DMS153 treated with DMSO at 0.1 percent for 48 hours (cell line): Measurements from ENCODE around the gene DLX1.
"Not testable (repeated sequence)": the region's sequence is repeated elsewhere in the genome, so short reads cannot be mapped to it uniquely, and the experiment has no call there.

Experiments used
- DNase-seq: peaks from one replicate; lab custom pipeline; 2025; ENCODE audit not compliant: unreplicated experiment; lab: John Stamatoyannopoulos, UW

Gene DLX1

DNA sequence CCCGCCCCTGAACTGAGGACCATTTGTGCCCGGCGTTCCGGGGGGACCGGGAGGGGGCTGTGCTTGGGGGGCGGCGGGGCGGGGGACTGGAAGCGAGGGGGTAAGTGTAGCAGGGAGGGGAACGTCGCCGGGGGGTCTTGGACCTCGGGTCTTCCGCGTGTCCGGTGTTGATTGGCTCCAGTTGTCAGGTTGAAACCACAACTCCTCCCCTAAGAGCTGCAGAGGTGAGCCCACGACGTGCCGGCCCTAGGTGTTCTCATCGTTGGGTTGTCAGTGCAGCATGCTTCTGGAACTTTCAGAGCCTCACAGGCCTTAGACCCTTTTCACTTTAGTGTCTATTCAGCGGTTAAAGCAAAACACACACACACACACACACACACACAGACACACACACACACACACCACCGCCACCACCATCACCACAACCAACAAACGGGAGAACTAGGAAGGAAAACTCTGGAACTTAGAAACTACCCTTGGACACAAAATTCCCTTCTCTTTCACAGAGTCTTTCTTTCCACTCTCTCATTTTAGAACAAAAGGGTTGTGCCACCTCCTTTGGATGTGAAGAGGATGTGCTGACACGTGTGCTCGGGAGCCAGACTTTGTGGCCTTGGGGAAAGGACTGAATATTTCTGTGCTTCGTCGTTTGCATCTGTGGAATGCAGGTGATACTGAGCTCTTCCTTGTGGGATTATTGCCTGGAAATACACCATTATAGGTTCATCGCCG is 24.1 kb downstream of the DLX1 start:
- DNase-seq = no peak

DNA sequence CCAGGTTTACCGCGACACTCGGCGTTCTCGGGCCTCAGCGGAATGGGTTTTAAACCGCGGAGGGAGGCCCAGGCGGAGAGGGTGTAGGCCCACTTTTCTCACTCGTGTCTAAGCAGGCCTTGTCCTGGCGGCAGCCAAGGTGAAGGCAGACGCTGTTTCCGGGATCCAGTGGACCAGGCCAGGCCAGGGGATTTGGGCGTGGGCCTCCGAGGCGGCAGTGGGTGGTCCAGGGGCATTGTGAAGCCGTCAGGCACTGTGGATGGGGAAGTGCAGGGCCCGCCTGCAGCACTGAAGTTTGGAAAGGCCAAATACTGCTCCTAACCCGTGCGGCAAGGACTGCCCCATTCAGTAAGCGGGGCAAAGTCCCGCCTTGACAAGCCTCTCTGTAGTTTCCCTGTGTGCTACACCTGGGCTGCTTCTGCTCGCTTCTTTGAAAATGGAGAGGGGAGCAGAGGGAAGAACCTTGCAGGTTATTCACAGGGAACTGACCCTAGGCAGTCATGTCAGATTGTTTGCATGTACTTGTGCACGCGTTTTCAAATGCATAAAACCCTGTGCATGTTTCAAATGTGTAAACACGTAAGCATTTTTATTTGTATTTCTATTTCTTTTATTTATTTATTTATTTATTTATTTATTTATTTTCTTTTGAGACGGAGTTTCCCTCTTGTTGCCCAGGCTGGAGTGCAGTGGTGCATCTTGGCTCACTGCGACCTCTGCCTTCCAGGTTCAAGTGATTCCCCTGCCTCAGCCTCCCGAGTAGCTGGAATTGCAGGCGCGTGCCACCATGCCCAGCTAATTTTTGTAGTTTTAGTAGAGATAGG is 24.9 kb downstream of the DLX1 start:
- DNase-seq = no peak

DNA sequence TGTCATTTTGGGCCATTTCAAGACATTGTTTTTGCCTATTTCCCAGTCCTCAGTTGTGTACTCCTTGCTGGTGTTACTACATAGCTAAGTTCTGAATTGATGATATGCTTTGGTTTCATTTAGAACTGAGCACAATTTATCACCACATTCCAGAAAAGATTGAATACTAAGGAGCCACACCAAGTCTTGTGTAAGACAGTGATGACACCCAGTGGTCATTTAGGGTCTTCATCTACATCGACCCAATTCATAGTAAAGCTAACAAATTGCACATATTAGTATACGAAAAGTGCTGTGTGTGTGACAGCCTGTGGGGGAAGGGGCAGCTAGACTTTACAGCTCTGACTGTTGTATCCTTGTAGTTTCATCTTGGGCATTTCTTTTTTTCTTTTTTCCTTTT is 28.3 kb downstream of the DLX1 start:
- no peak for DNase-seq

DNA sequence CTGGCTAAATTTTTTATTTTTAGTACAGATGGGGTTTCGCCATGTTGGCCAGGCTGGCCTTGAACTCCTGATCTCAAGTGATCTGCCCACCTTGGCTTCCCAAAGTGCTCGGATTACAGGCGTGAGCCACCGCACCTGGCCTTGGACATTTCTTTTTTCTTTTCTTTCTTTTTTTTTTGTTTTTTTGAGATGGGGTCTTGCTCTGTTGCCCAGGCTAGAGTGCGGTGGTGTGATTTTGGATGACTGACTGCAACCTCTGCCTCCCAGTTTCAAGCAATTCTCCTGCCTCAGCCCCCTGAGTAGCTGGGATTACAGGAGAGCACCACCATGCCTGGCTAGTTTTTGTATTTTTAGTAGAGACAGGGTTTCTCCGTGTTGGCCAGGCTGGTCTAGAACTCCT is 28.9 kb downstream of the DLX1 start:
- not testable (repeated sequence) for DNase-seq

DNA sequence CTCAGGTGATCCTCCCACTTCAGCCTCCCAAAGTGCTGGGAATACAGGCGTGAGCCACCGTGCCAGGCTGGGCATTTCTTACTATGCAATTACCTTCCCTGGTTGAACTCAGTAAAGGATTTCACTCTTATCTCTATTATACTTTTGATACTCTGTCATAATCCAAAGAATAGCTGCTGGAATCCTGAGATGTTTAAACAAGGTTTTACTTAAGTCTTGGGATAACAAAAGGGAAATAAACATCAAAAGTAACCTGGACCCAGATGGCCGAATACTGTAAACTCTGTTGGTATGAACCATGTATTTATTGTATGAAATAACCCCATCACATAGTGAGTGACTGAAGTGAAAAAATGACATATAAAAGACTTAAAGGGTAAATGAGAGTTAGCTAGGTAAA is 29.3 kb downstream of the DLX1 start:
- no peak for DNase-seq

DNA sequence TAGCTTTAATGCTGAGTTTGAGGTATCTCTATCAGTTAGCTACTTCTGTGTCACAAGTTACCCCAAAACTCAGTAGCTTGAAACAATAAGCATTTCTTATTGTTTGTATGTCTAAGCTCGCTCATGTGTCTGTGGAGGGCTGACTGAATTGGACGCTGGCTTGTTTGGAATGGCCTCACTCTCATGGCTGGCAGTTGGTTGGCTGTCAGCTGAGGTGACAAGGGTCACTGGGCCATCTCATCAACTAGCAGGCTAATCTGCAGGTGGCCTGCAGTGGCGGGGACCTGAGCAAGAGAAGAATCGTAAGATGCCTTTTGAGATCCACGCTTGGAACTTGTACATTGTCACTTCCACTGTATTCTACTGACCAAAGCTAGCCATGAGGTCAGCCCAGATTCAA is 30.8 kb downstream of the DLX1 start:
- no peak for DNase-seq

DNA sequence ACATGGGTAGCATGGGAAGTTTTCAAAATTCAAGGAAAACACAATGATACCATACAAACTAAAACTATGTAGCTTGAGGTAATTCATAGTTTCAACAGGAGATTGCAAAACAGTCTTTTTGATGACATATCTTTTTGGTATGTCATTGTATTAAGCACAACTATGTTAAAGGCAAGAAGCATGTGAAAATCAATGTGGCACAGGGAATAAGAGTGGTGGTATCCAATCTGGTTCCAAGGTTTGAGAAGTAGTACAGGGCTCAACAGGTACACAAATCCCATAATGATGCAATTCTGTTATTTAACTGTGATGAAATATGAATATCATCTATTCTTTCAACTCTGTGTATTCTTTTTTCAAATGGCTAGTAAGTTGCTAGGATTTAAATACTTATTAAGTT is 33.8 kb downstream of the DLX1 start:
- DNase-seq = no peak

DNA sequence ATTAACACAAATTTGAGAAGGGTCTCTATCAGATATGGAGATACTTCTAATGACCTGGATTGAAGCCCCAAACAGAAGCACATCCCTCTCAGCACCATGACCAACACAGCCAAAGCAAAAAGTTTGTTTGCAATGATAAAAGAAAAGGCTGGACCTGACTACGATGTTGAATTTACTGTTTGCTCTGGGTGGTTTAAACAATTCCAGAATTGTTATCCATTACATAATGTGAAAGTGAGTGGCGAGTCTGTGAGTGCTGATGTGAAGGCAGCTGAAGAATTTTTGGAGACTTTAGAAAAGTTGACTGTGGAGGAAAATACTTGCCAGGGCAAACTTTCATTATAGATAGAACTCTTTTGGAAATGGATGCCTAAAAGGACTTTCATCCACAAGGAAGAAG is 34.8 kb downstream of the DLX1 start:
- no peak for DNase-seq

DNA sequence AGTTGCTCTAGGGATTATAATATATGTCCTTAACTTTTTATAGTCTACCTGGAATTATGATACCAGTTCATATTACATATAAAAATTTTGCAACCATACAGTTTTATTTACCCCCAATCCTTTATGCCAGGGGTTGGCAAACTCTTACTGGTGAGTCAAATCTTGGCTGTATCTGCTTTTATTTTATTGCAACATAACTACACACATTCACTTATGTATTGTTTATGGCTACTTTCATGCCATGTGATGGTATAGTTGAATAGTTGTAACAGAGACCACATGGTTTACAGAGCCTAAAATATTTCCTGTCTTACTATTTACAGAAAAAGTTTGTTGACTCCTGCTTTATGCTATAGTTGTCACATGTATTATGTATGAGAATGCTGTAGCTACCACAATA is 43.2 kb downstream of the DLX1 start:
- DNase-seq = no peak

DNA sequence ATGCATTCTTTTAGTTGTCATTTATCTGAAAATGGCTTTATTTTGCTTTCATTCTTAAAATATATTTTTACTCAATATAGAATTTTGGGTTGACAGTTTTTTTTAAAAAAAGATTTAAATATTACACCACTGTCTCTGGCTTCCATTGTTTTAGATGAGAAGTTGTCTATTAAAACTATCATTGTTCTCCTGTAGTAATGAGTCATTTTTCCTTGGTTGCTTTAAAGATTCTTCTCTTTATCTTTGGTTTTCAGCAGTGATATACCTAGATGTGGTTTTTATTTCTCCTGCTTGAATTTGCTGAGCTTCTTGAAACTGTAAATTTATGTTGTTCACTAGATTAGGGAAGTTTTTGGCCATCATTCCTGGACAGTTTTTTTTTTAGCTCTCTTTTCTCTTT is 44.1 kb downstream of the DLX1 start:
- no peak for DNase-seq

DNA sequence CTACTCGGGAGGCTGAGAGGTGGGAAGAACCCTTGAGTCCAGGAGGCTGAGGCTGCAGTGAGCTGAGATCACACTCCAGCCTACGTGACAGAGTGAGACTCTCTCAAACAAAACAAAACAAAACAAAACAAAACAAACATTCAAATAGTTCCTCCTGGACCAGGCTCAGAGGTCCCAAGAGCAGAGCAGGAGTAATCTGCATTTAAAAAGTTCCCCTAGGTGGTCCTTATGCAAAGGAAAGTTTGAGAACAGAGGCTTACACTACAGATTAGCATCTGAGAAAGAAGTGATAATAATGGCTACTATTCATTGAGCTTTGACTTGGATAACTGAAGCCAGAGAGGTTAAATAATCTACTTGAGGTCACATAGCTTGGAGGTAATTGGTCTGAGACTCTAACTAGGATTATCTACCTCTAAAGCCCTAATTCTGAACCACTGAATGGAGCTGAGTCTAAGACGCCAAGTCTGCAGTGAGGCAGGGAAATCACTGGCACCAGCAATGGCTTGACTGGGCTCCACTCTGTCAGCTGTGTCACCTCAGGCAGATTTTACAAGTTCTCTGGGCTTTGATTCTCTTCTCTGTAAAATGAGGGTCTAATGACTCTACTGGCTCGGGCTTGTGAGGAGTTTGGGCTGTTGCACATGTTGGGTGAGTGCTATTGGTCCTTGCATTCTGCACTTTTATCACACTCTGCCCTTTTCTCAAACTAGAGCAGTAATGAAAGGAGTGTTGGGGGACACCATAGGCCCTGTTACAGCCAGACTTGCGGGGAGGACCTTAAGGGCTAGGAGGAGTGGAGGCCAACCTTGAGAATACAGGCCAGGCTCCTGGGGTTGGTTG is 46.6 kb downstream of the DLX1 start:
- no peak for DNase-seq

DNA sequence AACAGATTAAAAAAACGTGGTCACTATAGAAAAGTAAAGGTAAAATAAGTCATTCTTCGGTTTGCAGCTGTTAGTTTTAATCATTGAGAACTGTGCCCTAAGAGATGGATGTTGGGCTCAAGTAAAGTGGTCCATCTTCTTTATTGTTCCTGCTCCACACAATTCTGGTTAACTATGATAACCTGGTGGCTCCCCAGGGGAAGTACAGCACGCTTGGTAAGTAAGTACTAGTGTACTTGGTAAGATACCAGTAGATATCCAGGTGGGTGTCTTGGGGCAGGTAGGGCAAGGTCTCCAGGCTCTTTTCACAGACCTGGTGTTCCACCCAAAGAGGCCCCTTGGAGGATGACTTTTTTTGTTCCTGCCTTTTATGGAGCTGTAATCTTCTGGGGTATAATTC is 49.0 kb downstream of the DLX1 start:
- no peak for DNase-seq

DNA sequence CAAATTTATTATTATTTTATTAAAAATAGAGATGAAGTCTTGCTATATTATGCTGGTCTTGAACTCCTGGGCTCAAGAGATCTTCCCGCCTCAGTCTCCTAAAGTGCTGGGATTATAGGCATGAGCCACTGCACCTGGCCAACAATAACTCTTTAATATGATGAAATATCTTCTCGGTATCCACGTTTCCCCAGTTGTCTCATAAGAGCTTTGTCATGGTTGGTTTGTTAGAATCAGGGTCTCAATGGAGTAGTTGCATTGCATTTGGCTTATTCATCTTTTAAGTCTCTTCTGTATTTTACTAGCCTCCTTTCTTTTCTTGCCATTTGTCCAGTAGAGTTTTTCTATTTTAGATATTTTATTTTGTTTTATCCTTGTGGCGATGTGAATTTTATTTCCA is 50.1 kb downstream of the DLX1 start:
- DNase-seq = no peak

DNA sequence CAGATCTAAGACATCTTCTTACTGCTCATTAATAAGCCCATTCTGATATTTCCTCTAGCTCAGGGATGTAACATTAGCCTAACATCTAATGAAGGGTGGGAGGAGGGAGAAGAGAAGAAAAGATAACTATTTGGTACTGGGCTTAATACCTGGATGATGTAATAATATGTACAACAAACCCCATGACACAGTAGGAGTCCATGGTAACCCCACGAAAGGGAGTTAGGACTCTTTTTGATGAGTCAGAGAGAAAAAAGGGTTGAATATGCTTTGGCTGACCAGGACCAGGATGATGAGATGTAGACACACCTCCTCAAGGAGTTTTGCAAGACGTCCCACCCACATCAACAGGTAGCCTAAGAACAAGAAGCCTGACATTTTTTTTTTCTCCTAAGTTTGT is 51.8 kb downstream of the DLX1 start:
- no peak for DNase-seq

DNA sequence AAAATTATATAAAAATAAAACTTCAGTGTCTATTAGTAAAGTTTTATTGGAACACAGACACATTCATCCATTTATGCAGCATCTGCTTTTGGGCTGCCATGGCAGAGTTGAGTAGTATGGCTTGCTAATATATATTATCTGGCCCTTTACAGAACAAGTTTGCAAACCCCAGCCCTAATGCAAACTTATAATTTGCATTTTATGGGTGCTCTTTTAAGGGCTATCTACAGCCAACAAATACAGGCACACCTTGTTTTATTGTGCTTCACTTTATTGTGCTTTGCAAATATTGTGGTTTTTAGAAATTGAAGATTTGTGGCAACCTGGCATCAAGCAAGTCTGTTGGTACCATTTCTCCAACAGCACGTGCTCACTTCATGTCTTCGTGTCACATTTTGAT is 52.6 kb downstream of the DLX1 start:
- DNase-seq = no peak

DNA sequence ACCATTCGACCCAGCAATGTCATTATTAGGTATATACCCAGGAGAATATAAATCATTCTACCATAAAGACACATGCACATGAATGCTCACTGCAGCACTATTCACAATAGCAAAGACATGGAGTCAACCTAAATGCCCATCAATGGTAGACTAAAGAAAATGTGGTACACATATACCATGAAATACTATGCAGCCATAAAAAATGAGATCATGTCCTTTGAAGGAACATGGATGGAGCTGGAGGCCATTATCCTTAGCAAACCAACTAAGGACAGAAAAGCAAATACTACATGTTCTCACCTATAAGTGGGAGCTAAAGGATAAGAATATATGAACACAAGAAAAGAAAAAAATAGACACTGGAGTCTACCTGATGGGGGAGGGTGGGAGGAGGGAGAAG is 53.4 kb downstream of the DLX1 start:
- DNase-seq = not testable (repeated sequence)
